Brain microvascular endothelial cell (primary cell): ENCODE data around the gene ACVR1C.
A peak's percentile ranks its signal among the peaks of the same experiment; 100 is the strongest.

Source experiments
- DNase-seq: peaks from one replicate; pipeline ENCODE4 v3.0.0-alpha.2; 2020
- H3K27ac ChIP-seq: fragments of 250-450 bp; sonication (Bioruptor Pico); 2 replicates; pipeline ENCODE4 v1.5.1; 2020; ENCODE audit warnings: mild to moderate bottlenecking, moderate library complexity
- H3K27me3 ChIP-seq: fragments of 250-450 bp; sonication (Bioruptor Pico); replicated peaks from 2 replicates; pipeline ENCODE4 v1.5.1; 2020; ENCODE audit warnings: mild to moderate bottlenecking
- H3K36me3 ChIP-seq: fragments of 250-450 bp; sonication (Bioruptor Pico); replicated peaks from 2 replicates; pipeline ENCODE4 v1.5.1; 2020; ENCODE audit warnings: mild to moderate bottlenecking
- H3K4me3 ChIP-seq: 2 replicates; pipeline ENCODE4 v1.5.1; 2011; ENCODE audit warnings: low read depth, mild to moderate bottlenecking, control low read depth, low read length, moderate library complexity
- CTCF ChIP-seq: IDR thresholded peaks from 2 replicates; pipeline ENCODE4 v1.5.1; 2011; ENCODE audit warnings: low read depth, mild to moderate bottlenecking, moderate library complexity, low read length, control low read depth, inconsistent platforms; ENCODE audit errors: missing control alignments
- in situ Hi-C: cut with HindIII; loops from 2 replicates; pipeline ENCODE4 v1.10.0; 2017; ENCODE audit warnings: low sequenced_read_pairs, low pct_ligation_motif_present

The ACVR1C gene

GRCh38 chr2:157501026-157501425 lies 127.6 kb downstream of the ACVR1C start:
- Histone ChIP-seq H3K27ac (no peak overlapping the region), H3K27me3 (no peaks in the 10 kb centered on the region), H3K36me3 (no peaks in the 10 kb centered on the region), H3K4me3 (no peak overlapping the region)
- no peak for DNase-seq
- no peak for TF ChIP-seq CTCF
- in situ Hi-C loops = no loop called here

- in situ Hi-C loops = no loop called here
- Histone ChIP-seq H3K36me3 (no peaks in the 10 kb centered on the region), H3K27me3 (no peaks in the 10 kb centered on the region), H3K27ac (no peak overlapping the region), H3K4me3 (no peak overlapping the region)
- no peak for TF ChIP-seq CTCF
- DNase-seq = no peak
Measured at GRCh38 chr2:157500334-157500733, 128.3 kb downstream of the ACVR1C start.

DNA sequence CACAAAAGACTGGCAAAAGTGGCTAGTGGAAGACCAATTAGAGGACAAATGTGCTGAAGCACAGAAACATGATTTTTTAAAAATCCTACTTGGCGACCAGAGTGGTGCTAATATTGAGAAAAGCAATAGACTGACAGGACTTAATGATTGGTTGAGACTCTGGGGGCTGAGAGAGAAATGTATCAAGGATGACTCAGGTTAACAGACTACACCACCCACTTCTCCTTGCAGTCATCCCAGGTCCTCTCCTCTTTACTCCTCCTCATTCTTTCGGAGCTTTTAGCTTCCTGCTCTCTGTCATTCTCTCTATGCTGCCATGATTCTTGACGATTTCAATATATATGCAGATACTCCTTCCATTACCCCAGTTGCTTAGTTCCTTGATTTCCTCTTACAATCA lies 130.2 kb downstream of the ACVR1C start:
- no peak for DNase-seq
- in situ Hi-C loops = no loop called here
- no peaks in the 10 kb centered on the region for H3K27me3 ChIP-seq
- TF ChIP-seq CTCF = no peak
- no peaks in the 10 kb centered on the region for H3K36me3 ChIP-seq
- H3K27ac ChIP-seq = no peak overlapping the region
- H3K4me3 ChIP-seq = no peak overlapping the region

DNA sequence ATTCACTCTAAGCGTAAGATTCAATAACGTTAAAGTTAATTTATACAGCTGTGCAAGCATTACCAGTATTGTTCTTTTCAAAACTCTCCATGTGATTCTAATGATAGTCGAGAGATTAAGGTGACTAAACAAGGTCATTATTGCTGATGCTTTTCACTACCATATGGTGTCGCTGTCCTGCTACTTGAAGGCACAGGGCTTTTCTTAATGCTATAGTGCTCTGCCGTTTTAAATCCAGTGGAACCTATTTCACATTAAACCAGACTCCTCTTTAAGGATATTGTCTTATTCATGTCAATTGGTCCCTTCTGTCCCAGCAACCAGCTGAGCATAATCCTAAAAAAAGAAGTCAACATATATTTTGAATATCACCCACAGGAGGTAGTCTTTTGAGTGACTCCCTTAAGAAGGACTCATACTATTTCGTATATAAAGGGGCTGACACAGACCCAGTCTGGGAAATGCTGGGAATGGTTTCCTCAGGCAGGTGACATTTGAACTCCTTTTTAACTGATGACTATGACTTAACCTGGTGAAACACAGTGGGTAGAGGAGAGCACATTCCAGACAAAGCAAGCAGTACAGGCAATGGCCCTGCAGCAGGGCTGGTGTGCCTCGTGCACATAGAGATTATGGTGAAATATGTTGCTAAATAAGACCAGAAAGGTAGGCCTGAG lies 130.9 kb downstream of the ACVR1C start:
- peak; percentile 79 for TF ChIP-seq CTCF
- in situ Hi-C loops = no loop called here
- H3K36me3 ChIP-seq = no peaks in the 10 kb centered on the region
- H3K27me3 ChIP-seq = no peaks in the 10 kb centered on the region
- no peak overlapping the region for H3K27ac ChIP-seq
- peak; percentile 16 for DNase-seq
- H3K4me3 ChIP-seq = no peak overlapping the region

DNA sequence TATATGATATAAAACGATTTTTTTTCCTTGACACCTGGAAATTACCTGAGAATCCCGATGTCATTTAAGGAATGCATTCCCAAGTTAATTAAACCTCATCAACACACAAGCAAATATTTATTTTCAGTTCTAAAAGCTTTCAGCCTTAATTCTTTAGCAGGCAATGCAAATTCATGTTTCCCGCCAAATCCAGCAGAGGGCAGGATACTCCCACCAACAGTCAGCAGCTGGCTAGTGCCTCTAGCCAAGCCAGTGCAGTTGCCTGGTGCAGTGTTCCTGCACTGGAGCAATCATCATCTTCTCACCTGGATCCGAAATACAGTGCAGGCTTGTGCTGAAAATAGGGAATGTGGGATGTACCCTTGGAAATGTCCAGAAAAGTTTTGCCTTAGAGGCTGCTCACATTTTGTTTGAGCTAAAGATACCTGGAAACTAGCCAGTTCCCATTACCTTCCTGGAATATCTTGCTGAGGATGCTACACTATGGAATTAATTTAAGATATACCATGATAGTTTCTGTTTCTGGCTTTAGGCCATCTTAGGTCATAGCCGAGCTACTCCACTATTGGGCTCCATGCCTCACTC lies 136.4 kb downstream of the ACVR1C start:
- H3K27me3 ChIP-seq = no peaks in the 10 kb centered on the region
- H3K36me3 ChIP-seq = no peaks in the 10 kb centered on the region
- in situ Hi-C loops = no loop called here
- peak; percentile 87 for TF ChIP-seq CTCF
- no peak overlapping the region for H3K4me3 ChIP-seq
- no peak overlapping the region for H3K27ac ChIP-seq
- peak; percentile 60 for DNase-seq

- Histone ChIP-seq H3K4me3 (no peak overlapping the region), H3K27me3 (no peaks in the 10 kb centered on the region), H3K27ac (no peak overlapping the region), H3K36me3 (no peaks in the 10 kb centered on the region)
- in situ Hi-C loops = no loop called here
- DNase-seq = no peak
- TF ChIP-seq CTCF = no peak
Measured at GRCh38 chr2:157489983-157490382, 138.7 kb downstream of the ACVR1C start.
